Neural cell (in vitro differentiated cells): Measurements from ENCODE around the gene DESI2.

Source experiments
- CTCF ChIP-seq: fragments of 450-650 bp; IDR thresholded peaks from 2 replicates; pipeline ENCODE4 v1.5.1; 2014; ENCODE audit warnings: antibody characterized with exemption, mild to moderate bottlenecking, moderate library complexity; ENCODE audit not compliant: poor library complexity, severe bottlenecking
- EP300 ChIP-seq: fragments of 450-650 bp; conservative IDR thresholded peaks from 2 replicates; pipeline ENCODE4 v1.6.1; 2014; ENCODE audit warnings: antibody characterized with exemption, mild to moderate bottlenecking, moderate library complexity; ENCODE audit not compliant: poor library complexity, severe bottlenecking
- EZH2 ChIP-seq: fragments of 200-600, 300-800 bp; shearing (Covaris generic), sonication (generic); IDR thresholded peaks from 2 replicates; pipeline ENCODE4 v1.6.1; 2014; ENCODE audit warnings: antibody characterized with exemption, low read length, borderline replicate concordance, mild to moderate bottlenecking; ENCODE audit not compliant: insufficient read depth, poor library complexity, severe bottlenecking
- MXI1 ChIP-seq: fragments of 450-650 bp; conservative IDR thresholded peaks from 2 replicates; pipeline ENCODE4 v1.6.1; 2014; ENCODE audit warnings: antibody characterized with exemption, mild to moderate bottlenecking; ENCODE audit not compliant: poor library complexity, severe bottlenecking
- POLR2AphosphoS5 ChIP-seq: IDR thresholded peaks from 2 replicates; pipeline ENCODE4 v1.6.1; 2012
- SMC3 ChIP-seq: fragments of 450-650 bp; conservative IDR thresholded peaks from 2 replicates; pipeline ENCODE4 v1.6.1; 2014; ENCODE audit warnings: antibody characterized with exemption, mild to moderate bottlenecking, moderate library complexity; ENCODE audit not compliant: poor library complexity
- TAF1 ChIP-seq: IDR thresholded peaks from 2 replicates; pipeline ENCODE4 v1.6.1; 2012; ENCODE audit warnings: low read depth

- TF ChIP-seq TAF1 (no peak), CTCF (no peak), SMC3 (no peak), EP300 (no peak), POLR2AphosphoS5 (no peak), EZH2 (no peak), MXI1 (no peak)
Measured at GRCh38 chr1:244710474-244711062, 57.6 kb downstream of the DESI2 start.
